Keratinocyte (primary cell): ENCODE data around the gene GALNT14. TPM values are rescaled to one million over a fixed set of nuclear protein-coding genes. Genes with fewer than 3 reads are reported as not detected.

ENCODE experiments used
- DNase-seq: peaks from one replicate; pipeline ENCODE4 v3.0.0-alpha.2; 2011; ENCODE audit warnings: low read depth, missing footprints, low spot score
- FAIRE-seq: peaks from 2 replicates; lab custom pipeline; 2011; peaks lifted over from hg19 to GRCh38; lab: Jason Lieb, UNC
- H2AFZ ChIP-seq: 2 replicates; pipeline ENCODE4 v1.6.0; 2012; ENCODE audit warnings: low read length, control low read depth, inconsistent platforms; ENCODE audit not compliant: control insufficient read depth
- H3K27ac ChIP-seq: 2 replicates; pipeline ENCODE4 v1.5.1; 2011; ENCODE audit warnings: low read length; ENCODE audit not compliant: control insufficient read depth, insufficient read depth
- H3K27me3 ChIP-seq: 3 replicates; pipeline ENCODE4 v1.6.0; 2011; ENCODE audit warnings: low read length; ENCODE audit not compliant: control insufficient read depth, insufficient read depth; ENCODE audit errors: extremely low read depth
- H3K36me3 ChIP-seq, 2 experiments: 2 replicates in 1 of 2; 3 replicates in 1 of 2; pipeline ENCODE4 v1.5.1; 2011; ENCODE audit warnings: low read length in 2 of 2, mild to moderate bottlenecking in 1 of 2; ENCODE audit not compliant: control insufficient read depth in 2 of 2, insufficient read depth in 2 of 2; ENCODE audit errors: extremely low read depth in 1 of 2
- H3K4me1 ChIP-seq: 3 replicates; pipeline ENCODE4 v1.5.1; 2011; ENCODE audit warnings: low read length; ENCODE audit not compliant: control insufficient read depth, insufficient read depth; ENCODE audit errors: extremely low read depth
- H3K4me2 ChIP-seq: 3 replicates; pipeline ENCODE4 v1.6.0; 2011; ENCODE audit warnings: low read depth, low read length; ENCODE audit not compliant: control insufficient read depth, insufficient read depth; ENCODE audit errors: extremely low read depth
- H3K4me3 ChIP-seq, 3 experiments: fragments of 200-600 bp in 1 of 3; sonication (generic) in 1 of 3; 2 replicates in 2 of 3; 3 replicates in 1 of 3; pipeline ENCODE4 v1.5.1; 2011 to 2016; ENCODE audit warnings: low read length in 3 of 3, mild to moderate bottlenecking in 3 of 3, control low read depth in 2 of 3, inconsistent platforms in 1 of 3, low read depth in 1 of 3, mixed read lengths in 1 of 3, mixed run types in 1 of 3, moderate library complexity in 1 of 3; ENCODE audit not compliant: control insufficient read depth in 2 of 3, insufficient read depth in 2 of 3; ENCODE audit errors: extremely low read depth in 1 of 3
- H3K79me2 ChIP-seq: 2 replicates; pipeline ENCODE4 v1.6.0; 2012; ENCODE audit warnings: low read length; ENCODE audit not compliant: control insufficient read depth, insufficient read depth
- H3K9ac ChIP-seq: 3 replicates; pipeline ENCODE4 v1.6.0; 2011; ENCODE audit warnings: low read length; ENCODE audit not compliant: control insufficient read depth, insufficient read depth; ENCODE audit errors: extremely low read depth
- H3K9me1 ChIP-seq: 3 replicates; pipeline ENCODE4 v1.6.0; 2011; ENCODE audit warnings: low read length; ENCODE audit not compliant: control insufficient read depth, insufficient read depth; ENCODE audit errors: extremely low read depth
- H3K9me3 ChIP-seq: 2 replicates; pipeline ENCODE4 v1.5.1; 2012; ENCODE audit warnings: low read depth, low read length; ENCODE audit not compliant: control insufficient read depth
- H4K20me1 ChIP-seq: 3 replicates; pipeline ENCODE4 v1.6.0; 2011; ENCODE audit warnings: low read length; ENCODE audit not compliant: control insufficient read depth, insufficient read depth; ENCODE audit errors: extremely low read depth
- CTCF ChIP-seq, 3 experiments: IDR thresholded peaks in 1 of 3; conservative IDR thresholded peaks in 1 of 3; optimal IDR thresholded peaks in 1 of 3; 2 replicates in 2 of 3; 3 replicates in 1 of 3; pipeline versions ENCODE3 to v1.5.1; 2011; ENCODE audit warnings: low read length in 3 of 3, mild to moderate bottlenecking in 3 of 3, moderate library complexity in 2 of 3, control low read depth in 1 of 3, inconsistent platforms in 1 of 3; ENCODE audit not compliant: insufficient read depth in 2 of 3; ENCODE audit errors: extremely low read depth in 1 of 3
- EZH2 ChIP-seq: IDR thresholded peaks from one replicate; pipeline ENCODE4 v1.6.1; 2012; ENCODE audit warnings: inconsistent platforms, mild to moderate bottlenecking, low read length, moderate library complexity
- dilution Hi-C: fragments of 300-500 bp; cut with MboI; formaldehyde crosslinking; loops from one replicate; pipeline ENCODE4 v1.7.0; 2020; ENCODE audit warnings: low sequenced_read_pairs; ENCODE audit not compliant: extremely low pct_ligation_motif_present
- polyA plus RNA-seq, 5 experiments: library from polyadenylated mRNA; depleted of rRNA in 3 of 5; stranded (reverse) in 3 of 5; stranded (forward) in 1 of 5; unstranded in 1 of 5; fragments of >200 nt; gene quantifications; 1 replicate in 1 of 5; 2 replicates in 3 of 5; 3 replicates in 1 of 5; pipeline versions ENCODE4 v1.2.1 to v1.2.3, GENCODE V29; 2011 to 2012; ENCODE audit warnings: missing spikeins in 2 of 5, low read depth in 1 of 5, low replicate concordance in 1 of 5

Gene GALNT14
- polyA plus RNA-seq, 1 donor (not counting 4 experiments of a cell fraction or from before 2014, with no cell fraction given) = 27.4 TPM

- DNase-seq (no peak), FAIRE-seq (no peak)
- Histone ChIP-seq H3K9ac (no peak overlapping the region), H3K27me3 (no peaks in the 10 kb centered on the region), H2AFZ (no peak overlapping the region), H3K9me1 (no peaks in the 10 kb centered on the region), H3K79me2 (no peaks in the 10 kb centered on the region), H4K20me1 (no peaks in the 10 kb centered on the region), H3K9me3 (no peaks in the 10 kb centered on the region), H3K36me3 (no peaks in the 10 kb centered on the region), H3K27ac (no peak overlapping the region), H3K4me2 (no peak overlapping the region), H3K4me1 (no peaks in the 10 kb centered on the region), H3K4me3 (no peak overlapping the region)
- TF ChIP-seq EZH2 = no peak
- no peak for TF ChIP-seq CTCF (optimal IDR thresholded peaks at IDR 0.05 in 1 of 3, IDR thresholded peaks at IDR 0.05 in 1 of 3, conservative IDR thresholded peaks at IDR 0.05 in 1 of 3; ENCODE audit: extremely low read depth in 1 of 3, insufficient read depth in 2 of 3, low read length in 3 of 3)
- dilution Hi-C loops = no loop called here
Measured at GRCh38 chr2:30899516-30900054, 238.7 kb downstream of the GALNT14 start.

- Histone ChIP-seq H3K9ac (no peak overlapping the region), H3K4me3 (no peak overlapping the region), H3K4me1 (no peaks in the 10 kb centered on the region), H3K27me3 (no peaks in the 10 kb centered on the region), H4K20me1 (no peaks in the 10 kb centered on the region), H3K9me1 (no peaks in the 10 kb centered on the region), H2AFZ (no peak overlapping the region), H3K9me3 (no peaks in the 10 kb centered on the region), H3K79me2 (no peaks in the 10 kb centered on the region), H3K36me3 (no peaks in the 10 kb centered on the region), H3K4me2 (no peak overlapping the region), H3K27ac (no peak overlapping the region)
- DNase-seq (no peak), FAIRE-seq (no peak)
- dilution Hi-C loops = no loop called here
- TF ChIP-seq EZH2 = no peak
- TF ChIP-seq CTCF (optimal IDR thresholded peaks at IDR 0.05 in 1 of 3, IDR thresholded peaks at IDR 0.05 in 1 of 3, conservative IDR thresholded peaks at IDR 0.05 in 1 of 3; ENCODE audit: extremely low read depth in 1 of 3, insufficient read depth in 2 of 3, low read length in 3 of 3) = no peak
Measured at GRCh38 chr2:30897539-30897938, 240.7 kb downstream of the GALNT14 start.
